OCI-LY3 (cell line): Measurements from ENCODE around the gene FRMD4A.

Experiments used
- H2AFZ ChIP-seq: fragments of 200-600, 300-600 bp; shearing (Covaris generic); 2 replicates; pipeline ENCODE4 v1.6.0; 2014; ENCODE audit warnings: antibody characterized with exemption, low read depth, low read length
- H3K27ac ChIP-seq: fragments of 200-600, 300-600 bp; sonication (generic); 2 replicates; pipeline ENCODE4 v1.5.1; 2014; ENCODE audit warnings: mild to moderate bottlenecking, low read length, moderate library complexity, mixed read lengths
- H3K27me3 ChIP-seq: fragments of 200-600, 300-600 bp; sonication (generic); 2 replicates; pipeline ENCODE4 v1.6.1; 2014; ENCODE audit warnings: low read depth, low read length, mixed read lengths
- H3K36me3 ChIP-seq: fragments of 200-600, 300-600 bp; sonication (generic); replicated peaks from 2 replicates; pipeline ENCODE3; 2014; ENCODE audit warnings: low read depth, low read length, mixed read lengths
- H3K4me1 ChIP-seq: fragments of 300-600, 200-600 bp; sonication (generic); 2 replicates; pipeline ENCODE4 v1.6.1; 2014; ENCODE audit warnings: low read length, mixed read lengths
- H3K4me2 ChIP-seq: fragments of 200-600, 300-600 bp; sonication (generic); 2 replicates; pipeline ENCODE4 v1.6.1; 2014; ENCODE audit warnings: low read length, mixed read lengths
- H3K4me3 ChIP-seq: fragments of 300-600, 200-600 bp; sonication (generic); 2 replicates; pipeline ENCODE4 v1.5.1; 2014; ENCODE audit warnings: antibody characterized with exemption, mild to moderate bottlenecking, low read length, moderate library complexity
- H3K79me2 ChIP-seq: fragments of 300-600, 200-600 bp; shearing (Covaris generic); 2 replicates; pipeline ENCODE4 v1.6.1; 2014; ENCODE audit warnings: mild to moderate bottlenecking, low read length, mixed read lengths
- H3K9ac ChIP-seq: fragments of 300-600, 200-600 bp; shearing (Covaris generic); 2 replicates; pipeline ENCODE4 v1.6.0; 2014; ENCODE audit warnings: mild to moderate bottlenecking, low read length, moderate library complexity
- H3K9me3 ChIP-seq: fragments of 200-600, 300-600 bp; shearing (Covaris generic); 2 replicates; pipeline ENCODE4 v1.6.1; 2014; ENCODE audit warnings: low read length, mixed read lengths; ENCODE audit not compliant: insufficient read depth
- H4K20me1 ChIP-seq: fragments of 200-600, 300-600 bp; sonication (generic); 2 replicates; pipeline ENCODE4 v1.6.1; 2016; ENCODE audit warnings: low read length, mixed read lengths; ENCODE audit not compliant: insufficient read depth
- EZH2phosphoT487 ChIP-seq: fragments of 200-600 bp; shearing (Covaris generic); IDR thresholded peaks from 2 replicates; pipeline ENCODE4 v1.6.1; 2018; ENCODE audit warnings: antibody characterized with exemption, mixed run types, low read depth
- TF ChIP-seq, protein P1 (sequence below): fragments of 200-600, 300-600 bp; sonication (generic); IDR thresholded peaks from 2 replicates; pipeline ENCODE4 v1.5.1; 2014; ENCODE audit warnings: antibody characterized with exemption, low read length, low read depth

Gene FRMD4A

DNA sequence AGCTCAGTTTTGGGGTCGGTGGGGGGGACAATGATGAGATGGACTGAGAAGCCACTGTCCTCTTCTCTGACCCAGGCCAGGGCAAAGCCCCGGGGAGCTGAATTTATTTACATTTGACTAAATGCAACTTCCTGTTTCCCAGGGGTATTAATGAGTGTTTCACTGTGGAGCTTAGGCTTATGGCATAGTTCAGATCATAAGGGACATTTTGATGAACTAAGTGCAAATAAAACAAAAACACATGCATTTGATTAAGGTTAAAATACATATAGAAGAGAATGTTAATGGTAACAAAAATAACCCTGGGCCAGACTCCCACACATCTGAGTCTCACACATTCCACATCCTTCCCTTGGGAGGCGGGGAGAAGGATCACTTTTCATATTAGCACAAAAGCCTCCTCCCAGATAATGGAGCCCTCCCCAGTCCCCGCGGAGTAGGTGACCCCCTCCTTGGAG is 320.6 kb downstream of the FRMD4A start:
- Histone ChIP-seq H3K27ac (no peak overlapping the region), H3K9ac (no peak overlapping the region), H3K9me3 (no peaks in the 10 kb centered on the region), H4K20me1 (no peaks in the 10 kb centered on the region), H3K4me3 (no peak overlapping the region), H3K36me3 (no peaks in the 10 kb centered on the region), H3K79me2 (no peaks in the 10 kb centered on the region), H2AFZ (no peak overlapping the region), H3K4me1 (no peaks in the 10 kb centered on the region), H3K27me3 (peaks cover 13% of the 10 kb centered on the region), H3K4me2 (no peak overlapping the region)
- TF ChIP-seq, protein P1, sequence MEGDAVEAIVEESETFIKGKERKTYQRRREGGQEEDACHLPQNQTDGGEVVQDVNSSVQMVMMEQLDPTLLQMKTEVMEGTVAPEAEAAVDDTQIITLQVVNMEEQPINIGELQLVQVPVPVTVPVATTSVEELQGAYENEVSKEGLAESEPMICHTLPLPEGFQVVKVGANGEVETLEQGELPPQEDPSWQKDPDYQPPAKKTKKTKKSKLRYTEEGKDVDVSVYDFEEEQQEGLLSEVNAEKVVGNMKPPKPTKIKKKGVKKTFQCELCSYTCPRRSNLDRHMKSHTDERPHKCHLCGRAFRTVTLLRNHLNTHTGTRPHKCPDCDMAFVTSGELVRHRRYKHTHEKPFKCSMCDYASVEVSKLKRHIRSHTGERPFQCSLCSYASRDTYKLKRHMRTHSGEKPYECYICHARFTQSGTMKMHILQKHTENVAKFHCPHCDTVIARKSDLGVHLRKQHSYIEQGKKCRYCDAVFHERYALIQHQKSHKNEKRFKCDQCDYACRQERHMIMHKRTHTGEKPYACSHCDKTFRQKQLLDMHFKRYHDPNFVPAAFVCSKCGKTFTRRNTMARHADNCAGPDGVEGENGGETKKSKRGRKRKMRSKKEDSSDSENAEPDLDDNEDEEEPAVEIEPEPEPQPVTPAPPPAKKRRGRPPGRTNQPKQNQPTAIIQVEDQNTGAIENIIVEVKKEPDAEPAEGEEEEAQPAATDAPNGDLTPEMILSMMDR = no peak
- TF ChIP-seq EZH2phosphoT487 = no peak

DNA sequence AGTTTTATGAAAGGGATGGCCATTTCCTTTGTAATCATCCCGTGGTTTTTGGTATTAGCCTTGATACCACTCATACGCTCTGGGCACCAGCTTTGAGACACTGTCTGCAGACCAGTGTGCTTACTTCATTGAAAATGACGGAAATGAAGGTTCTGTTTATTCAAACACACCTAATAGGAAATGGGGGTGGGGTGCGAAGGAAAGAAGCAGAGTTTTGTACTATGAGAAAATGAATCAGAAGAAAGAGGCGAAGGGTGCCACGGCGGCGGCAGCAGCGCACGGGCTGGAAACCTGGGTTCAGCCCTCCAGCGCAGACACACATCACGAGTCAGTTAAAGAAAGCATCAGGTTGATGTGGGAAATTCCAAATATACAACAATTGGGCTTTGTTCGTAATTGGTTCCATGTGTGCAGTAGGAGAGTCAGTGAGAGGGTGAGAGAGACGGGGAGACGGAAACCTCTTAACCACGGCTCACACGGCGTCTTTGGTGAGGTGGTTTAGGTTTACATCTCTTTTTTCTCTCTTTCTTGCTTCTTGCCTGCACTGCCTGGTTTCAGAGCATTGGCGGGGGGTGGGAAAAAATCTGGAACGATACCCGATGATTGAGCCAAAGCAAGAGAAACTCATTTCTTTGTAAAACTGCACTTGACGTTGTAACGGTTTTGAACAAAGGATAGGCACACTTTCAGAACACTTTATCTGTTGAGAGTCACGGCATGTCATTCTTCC is 321.2 kb downstream of the FRMD4A start:
- Histone ChIP-seq H4K20me1 (no peaks in the 10 kb centered on the region), H3K27me3 (peaks cover 13% of the 10 kb centered on the region), H3K9me3 (no peaks in the 10 kb centered on the region), H3K4me2 (no peak overlapping the region), H3K27ac (no peak overlapping the region), H3K36me3 (no peaks in the 10 kb centered on the region), H3K9ac (no peak overlapping the region), H3K79me2 (no peaks in the 10 kb centered on the region), H2AFZ (no peak overlapping the region), H3K4me1 (no peaks in the 10 kb centered on the region), H3K4me3 (no peak overlapping the region)
- TF ChIP-seq, protein P1 = no peak
- no peak for TF ChIP-seq EZH2phosphoT487

DNA sequence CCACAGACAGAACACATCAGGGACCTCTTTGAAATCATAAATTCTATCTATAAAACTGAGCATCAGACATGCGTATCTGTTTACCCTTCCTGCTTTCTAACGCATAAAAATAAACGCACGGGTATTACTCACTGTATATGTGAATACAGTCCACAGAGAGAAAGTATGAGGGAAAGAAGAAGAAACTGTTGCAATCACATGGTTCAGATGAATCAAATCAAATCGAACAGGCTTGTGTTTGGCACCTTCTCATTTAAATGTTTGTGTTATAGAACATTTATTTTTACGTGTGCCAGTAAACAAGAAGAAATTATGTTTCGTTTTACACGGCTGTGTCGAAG is 322.0 kb downstream of the FRMD4A start:
- no peaks in the 10 kb centered on the region for H3K36me3 ChIP-seq
- peaks cover 13% of the 10 kb centered on the region for H3K27me3 ChIP-seq
- no peak overlapping the region for H3K9ac ChIP-seq
- no peak overlapping the region for H3K4me3 ChIP-seq
- no peaks in the 10 kb centered on the region for H3K79me2 ChIP-seq
- no peak overlapping the region for H2AFZ ChIP-seq
- H3K4me1 ChIP-seq = no peaks in the 10 kb centered on the region
- no peaks in the 10 kb centered on the region for H4K20me1 ChIP-seq
- H3K27ac ChIP-seq = no peak overlapping the region
- no peak overlapping the region for H3K4me2 ChIP-seq
- TF ChIP-seq EZH2phosphoT487 = no peak
- TF ChIP-seq, protein P1 = no peak
- H3K9me3 ChIP-seq = no peaks in the 10 kb centered on the region

DNA sequence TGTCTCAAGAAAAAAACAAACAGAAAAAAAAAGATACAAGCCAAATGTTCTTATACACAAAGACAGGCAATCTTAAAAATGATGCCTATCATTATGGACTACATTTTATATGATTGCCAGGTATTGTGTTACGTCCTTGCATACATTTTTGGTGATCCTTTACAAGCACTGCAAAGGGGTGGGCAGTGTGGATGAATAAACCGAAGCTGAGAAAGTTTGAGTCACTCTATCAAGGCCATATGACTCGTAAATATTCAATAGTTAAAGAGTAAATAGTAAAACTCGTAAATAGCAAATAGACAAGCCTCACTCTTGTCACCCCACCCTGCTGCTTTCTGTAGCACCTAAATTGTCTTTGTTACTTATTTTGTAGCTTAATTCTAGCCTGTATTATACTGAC is 326.2 kb downstream of the FRMD4A start:
- H2AFZ ChIP-seq = no peak overlapping the region
- no peaks in the 10 kb centered on the region for H3K36me3 ChIP-seq
- no peaks in the 10 kb centered on the region for H3K4me1 ChIP-seq
- no peaks in the 10 kb centered on the region for H3K79me2 ChIP-seq
- no peak overlapping the region for H3K9ac ChIP-seq
- no peaks in the 10 kb centered on the region for H3K9me3 ChIP-seq
- H3K4me2 ChIP-seq = no peak overlapping the region
- TF ChIP-seq EZH2phosphoT487 = no peak
- TF ChIP-seq, protein P1 = no peak
- peaks cover 17% of the 10 kb centered on the region for H3K27me3 ChIP-seq
- H4K20me1 ChIP-seq = no peaks in the 10 kb centered on the region
- no peak overlapping the region for H3K27ac ChIP-seq
- no peak overlapping the region for H3K4me3 ChIP-seq
